GM21786 (cell line): Measurements from ENCODE around the gene RBM34.
"Not testable (repeated sequence)": the region's sequence is repeated elsewhere in the genome, so short reads cannot be mapped to it uniquely, and the experiment has no call there.

ENCODE experiments used
- ATAC-seq: cut with Tn5 transposase; IDR thresholded peaks from one replicate; pipeline ENCODE4 v1.9.1; 2021; ENCODE audit not compliant: unreplicated experiment

Gene RBM34

GRCh38 chr1:235160957-235161684 lies at the start of gene RBM34:
Gene RBM34 (minus strand): TSS chr1:235161250. CDS start chr1:235161226, 24 bp downstream.
- ATAC-seq: peak; percentile 94

- no peak for ATAC-seq
Measured at GRCh38 chr1:235207209-235207565, 46.1 kb upstream of the RBM34 start.

- ATAC-seq: no peak
Measured at GRCh38 chr1:235206533-235207208, 45.6 kb upstream of the RBM34 start.

- ATAC-seq: no peak
Measured at GRCh38 chr1:235205687-235206086, 44.6 kb upstream of the RBM34 start.

- no peak for ATAC-seq
Measured at GRCh38 chr1:235203428-235203827, 42.4 kb upstream of the RBM34 start.

- not testable (repeated sequence) for ATAC-seq
Measured at GRCh38 chr1:235202447-235202846, 41.4 kb upstream of the RBM34 start.

- no peak for ATAC-seq
Measured at GRCh38 chr1:235199441-235199840, 38.4 kb upstream of the RBM34 start.

- ATAC-seq: no peak
Measured at GRCh38 chr1:235190431-235190830, 29.4 kb upstream of the RBM34 start.

- no peak for ATAC-seq
Measured at GRCh38 chr1:235187316-235187715, 26.3 kb upstream of the RBM34 start.

GRCh38 chr1:235181561-235182245 lies 20.7 kb upstream of the RBM34 start:
- ATAC-seq: no peak

GRCh38 chr1:235180916-235181460 lies 19.9 kb upstream of the RBM34 start:
- no peak for ATAC-seq

- no peak for ATAC-seq
Measured at GRCh38 chr1:235176486-235176885, 15.4 kb upstream of the RBM34 start.

- ATAC-seq: no peak
Measured at GRCh38 chr1:235169986-235170385, 8.9 kb upstream of the RBM34 start.

GRCh38 chr1:235168375-235168774 lies 7.3 kb upstream of the RBM34 start:
- ATAC-seq: no peak

- no peak for ATAC-seq
Measured at GRCh38 chr1:235161685-235162327, 756 bp upstream of the RBM34 start.

- ATAC-seq: peak; percentile 34
Measured at GRCh38 chr1:235160383-235160956, 580 bp downstream of the RBM34 start.

GRCh38 chr1:235159930-235160329 lies 1.1 kb downstream of the RBM34 start:
- ATAC-seq: not testable (repeated sequence)

GRCh38 chr1:235159284-235159683 lies 1.8 kb downstream of the RBM34 start:
- ATAC-seq: not testable (repeated sequence)

- ATAC-seq: no peak
Measured at GRCh38 chr1:235158680-235159079, 2.4 kb downstream of the RBM34 start.

- ATAC-seq: no peak
Measured at GRCh38 chr1:235157150-235157549, 3.9 kb downstream of the RBM34 start.

- ATAC-seq: no peak
Measured at GRCh38 chr1:235156740-235157139, 4.3 kb downstream of the RBM34 start.
